GM13977 (cell line): Measurements from ENCODE around the gene PARN.

Source experiments
- DNase-seq: peaks from one replicate; pipeline ENCODE4 v3.0.0; 2012; ENCODE audit warnings: low spot score
- in situ Hi-C: fragments of 300-500 bp; cut with MboI; formaldehyde crosslinking; loops from one replicate; pipeline ENCODE4 v1.12.0; 2022; ENCODE audit warnings: low sequenced_read_pairs, low pct_unique_long_range_greater_than_20kb, mixed read lengths, inconsistent platforms; ENCODE audit not compliant: unreplicated experiment
- TF ChIP-seq, protein P1 (sequence below): IDR thresholded peaks from 2 replicates; pipeline ENCODE4 v1.5.1; 2012; ENCODE audit warnings: mild to moderate bottlenecking, control low read depth; ENCODE audit not compliant: insufficient read depth; ENCODE audit errors: extremely low read depth, missing control alignments

PARN gene

DNA sequence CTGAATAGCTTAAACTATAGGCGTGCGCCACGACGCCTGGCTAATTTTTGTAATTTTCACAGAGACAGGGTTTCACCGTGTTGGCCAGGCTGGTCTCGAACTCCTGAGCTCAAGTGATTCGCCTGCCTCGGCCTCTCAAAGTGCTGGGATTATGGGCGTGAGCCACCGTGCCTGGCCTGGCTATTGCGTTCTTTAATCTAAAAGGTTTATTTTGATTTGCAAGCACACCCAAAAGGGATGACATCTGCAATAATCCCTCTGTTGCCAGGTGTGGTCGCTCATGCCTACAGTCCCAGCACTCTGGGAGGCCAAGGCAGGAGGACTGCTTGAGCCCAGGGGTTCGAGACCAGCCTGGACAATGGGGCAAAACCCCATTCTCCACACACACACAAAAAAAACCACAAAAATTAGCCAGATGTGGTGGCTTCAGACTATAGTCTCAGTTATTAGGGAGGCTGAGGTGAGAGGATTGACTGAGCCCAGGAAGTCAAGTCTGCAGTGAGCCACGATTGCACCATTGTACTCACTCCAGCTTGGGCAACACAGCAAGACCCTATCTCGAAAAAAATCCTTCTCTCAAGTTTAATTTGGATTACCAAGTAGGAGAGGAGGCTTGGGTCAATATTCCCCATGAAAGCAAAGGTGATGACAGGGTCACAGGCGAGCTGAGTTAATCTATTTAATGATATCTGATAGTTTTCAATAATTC is 144.1 kb downstream of the PARN start:
- no peak for DNase-seq
- TF ChIP-seq, protein P1, sequence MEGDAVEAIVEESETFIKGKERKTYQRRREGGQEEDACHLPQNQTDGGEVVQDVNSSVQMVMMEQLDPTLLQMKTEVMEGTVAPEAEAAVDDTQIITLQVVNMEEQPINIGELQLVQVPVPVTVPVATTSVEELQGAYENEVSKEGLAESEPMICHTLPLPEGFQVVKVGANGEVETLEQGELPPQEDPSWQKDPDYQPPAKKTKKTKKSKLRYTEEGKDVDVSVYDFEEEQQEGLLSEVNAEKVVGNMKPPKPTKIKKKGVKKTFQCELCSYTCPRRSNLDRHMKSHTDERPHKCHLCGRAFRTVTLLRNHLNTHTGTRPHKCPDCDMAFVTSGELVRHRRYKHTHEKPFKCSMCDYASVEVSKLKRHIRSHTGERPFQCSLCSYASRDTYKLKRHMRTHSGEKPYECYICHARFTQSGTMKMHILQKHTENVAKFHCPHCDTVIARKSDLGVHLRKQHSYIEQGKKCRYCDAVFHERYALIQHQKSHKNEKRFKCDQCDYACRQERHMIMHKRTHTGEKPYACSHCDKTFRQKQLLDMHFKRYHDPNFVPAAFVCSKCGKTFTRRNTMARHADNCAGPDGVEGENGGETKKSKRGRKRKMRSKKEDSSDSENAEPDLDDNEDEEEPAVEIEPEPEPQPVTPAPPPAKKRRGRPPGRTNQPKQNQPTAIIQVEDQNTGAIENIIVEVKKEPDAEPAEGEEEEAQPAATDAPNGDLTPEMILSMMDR: no peak
- in situ Hi-C loops: no loop called here

DNA sequence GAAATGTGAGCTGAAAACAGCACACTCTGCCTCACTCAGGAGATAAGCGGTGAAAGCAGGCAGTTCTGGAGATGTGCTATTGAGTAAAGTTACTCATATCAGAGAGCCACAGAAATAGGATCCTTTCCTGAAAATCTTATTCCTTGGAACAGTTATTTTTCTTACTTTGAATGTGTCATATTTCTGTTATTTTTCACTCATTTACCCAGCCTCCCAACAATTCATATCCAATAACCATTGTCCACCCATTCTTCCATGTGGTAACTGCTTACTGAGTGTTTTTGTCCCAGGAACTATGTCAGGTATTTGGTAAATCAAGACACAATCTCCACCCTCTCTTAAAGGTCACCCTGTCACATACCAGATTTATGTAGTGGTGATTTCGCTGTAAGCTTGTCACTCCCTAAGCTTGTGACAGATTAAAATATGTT is 144.9 kb downstream of the PARN start:
- TF ChIP-seq, protein P1: no peak
- no peak for DNase-seq
- in situ Hi-C loops: no loop called here

DNA sequence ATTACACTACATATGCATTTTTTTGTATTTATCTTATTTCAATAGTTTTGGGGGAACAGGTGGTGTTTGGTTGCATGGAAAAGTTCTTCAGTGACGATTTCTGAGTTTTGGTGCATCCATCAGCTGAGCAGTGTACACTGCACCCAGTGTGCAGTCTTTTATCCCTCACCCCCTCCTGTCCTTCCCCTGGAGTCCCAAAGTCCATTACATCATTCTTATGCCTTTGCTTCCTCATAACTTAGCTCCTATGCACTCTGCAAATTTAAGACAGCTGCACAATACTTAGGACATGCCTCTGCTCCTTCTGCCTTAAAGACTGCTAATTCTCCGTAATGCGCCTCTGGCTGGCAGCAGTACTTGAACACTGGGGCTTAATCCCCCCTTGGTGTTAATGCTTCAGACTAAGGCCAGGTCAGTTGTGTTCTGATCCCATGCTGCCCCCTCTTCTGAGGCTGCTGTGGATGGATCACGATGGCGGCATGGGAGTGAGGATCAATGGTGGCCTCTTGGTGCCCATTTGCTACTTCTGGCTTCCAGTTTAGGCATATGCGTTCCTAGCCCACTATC is 146.2 kb downstream of the PARN start:
- DNase-seq: no peak
- in situ Hi-C loops: no loop called here
- TF ChIP-seq, protein P1: no peak

DNA sequence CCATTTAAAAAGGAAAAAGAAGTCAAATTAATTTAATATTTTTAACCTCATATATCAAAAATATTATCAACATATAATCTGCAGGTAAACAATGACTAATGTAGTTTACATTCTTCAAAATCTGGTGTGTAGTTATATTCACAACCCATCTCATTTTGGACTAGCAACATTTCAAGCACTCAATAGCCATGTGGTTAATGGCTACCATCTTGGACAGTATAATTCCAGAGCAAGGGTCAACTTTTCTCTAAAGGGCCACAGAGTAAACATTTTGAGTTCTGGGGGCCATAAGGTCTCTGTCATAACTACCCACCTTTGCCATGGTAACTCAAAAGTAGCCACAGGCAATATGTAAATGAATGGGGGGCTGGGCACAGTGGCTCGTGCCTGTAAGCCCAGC is 153.9 kb downstream of the PARN start:
- in situ Hi-C loops: no loop called here
- TF ChIP-seq, protein P1: no peak
- DNase-seq: no peak

DNA sequence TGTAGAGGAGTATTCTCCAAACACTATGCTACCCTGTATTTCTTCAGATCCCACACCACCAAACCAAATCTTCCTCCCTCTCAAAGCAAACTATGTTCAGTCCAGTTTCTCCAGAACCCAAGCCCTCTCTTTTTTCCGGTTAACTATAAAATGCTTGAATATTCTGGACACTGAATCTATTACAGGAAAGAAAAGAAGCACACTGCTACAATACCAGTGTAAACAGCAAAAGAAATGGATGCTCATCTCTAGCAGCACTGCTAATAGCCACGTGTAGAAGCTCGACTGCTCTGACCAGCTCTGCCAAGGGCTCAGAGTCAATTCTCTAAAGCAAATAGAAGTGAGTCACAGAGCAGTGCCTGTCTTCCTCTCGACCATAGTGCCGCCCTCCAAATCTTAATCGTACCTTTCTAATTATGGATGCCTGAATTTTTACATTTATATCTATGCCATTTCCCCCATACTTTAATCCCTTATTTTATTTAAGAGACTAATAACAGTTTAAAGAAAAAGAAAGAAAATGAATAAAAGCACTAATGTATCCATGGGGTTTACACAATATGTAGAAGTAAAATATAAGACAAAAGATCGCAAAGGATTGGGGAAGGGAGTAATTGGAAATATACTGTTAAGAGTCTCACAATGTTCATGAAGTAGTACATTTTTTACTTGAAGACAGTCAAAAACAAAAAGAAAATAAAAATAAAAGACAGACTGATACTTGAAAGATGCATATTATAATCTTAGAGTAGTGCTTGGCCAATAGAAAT is 154.5 kb downstream of the PARN start:
- in situ Hi-C loops: no loop called here
- no peak for DNase-seq
- TF ChIP-seq, protein P1: no peak

DNA sequence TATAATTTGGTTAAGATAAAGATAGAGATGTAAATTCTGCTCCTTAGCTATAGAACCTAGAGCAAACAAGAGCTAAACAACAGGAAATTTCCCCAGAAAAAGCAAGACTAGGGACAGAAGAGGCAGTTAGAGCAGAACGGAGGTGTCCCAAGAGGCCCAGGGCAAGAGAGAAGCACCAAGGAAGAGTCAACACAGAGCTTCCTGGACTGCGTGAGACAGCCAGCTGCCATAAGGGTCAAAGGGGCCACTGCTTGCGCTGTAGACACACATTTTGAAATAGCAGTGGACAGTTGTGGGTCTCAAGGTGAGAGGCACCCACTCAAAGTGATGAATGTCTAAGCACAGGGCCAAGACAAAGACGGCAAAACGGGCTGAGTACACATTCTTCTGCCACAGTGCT is 156.6 kb downstream of the PARN start:
- TF ChIP-seq, protein P1: no peak
- DNase-seq: no peak
- in situ Hi-C loops: no loop called here
